HepG2 (cell line): ENCODE data around the gene CTNNA2. TPM values are rescaled to one million over a fixed set of nuclear protein-coding genes. Genes with fewer than 3 reads are reported as not detected.

Experiments used
- ATAC-seq: fragments of 200-7000 bp; cut with Tn5 transposase; 3 replicates; pipeline ENCODE4 v1.9.1; 2020; ENCODE audit warnings: mild to moderate bottlenecking, moderate library complexity
- BruUV-seq: library from RNA; stranded (reverse); fragments of 400-500 nt; replicated peaks from 2 replicates; lab custom pipeline; 2021; lab: Mats Ljungman, UMichigan
- CTCF ChIA-PET: fragments of 300-600 bp; formaldehyde crosslinking; extraction: SDS; loops from one replicate; lab custom pipeline; 2021; ENCODE audit warnings: low total read pairs, inconsistent platforms, low intra/inter-chr PET ratio; lab: Yijun Ruan, JAX
- POLR2A ChIA-PET: fragments of 350-600 bp; sonication (Branson Sonifier 250); formaldehyde crosslinking; loops from one replicate; lab custom pipeline; 2020; ENCODE audit warnings: antibody characterized with exemption, inconsistent platforms; lab: Yijun Ruan, JAX
- DNase-seq: peaks from one replicate; pipeline ENCODE4 v3.0.0-alpha.2; 2015; ENCODE audit warnings: low spot score
- FAIRE-seq: peaks from 3 replicates; lab custom pipeline; 2011; peaks lifted over from hg19 to GRCh38; lab: Jason Lieb, UNC
- H2AFZ ChIP-seq: one replicate; pipeline ENCODE4 v1.6.1; 2011; ENCODE audit warnings: low read length, inconsistent platforms
- H3K27ac ChIP-seq: fragments of 300-600 bp; 3 replicates; pipeline ENCODE4 v1.8.0; 2011; ENCODE audit warnings: mixed run types, mild to moderate bottlenecking, mixed read lengths, low read length, inconsistent platforms; ENCODE audit not compliant: insufficient read depth; ENCODE audit errors: extremely low read length
- H3K27me3 ChIP-seq, 2 experiments: fragments of 200-600 bp in 1 of 2; 2 replicates in 1 of 2; 3 replicates in 1 of 2; pipeline versions ENCODE4 v1.6.0 to v1.8.0; 2011; ENCODE audit warnings: low read length in 2 of 2, mild to moderate bottlenecking in 2 of 2, moderate library complexity in 2 of 2, inconsistent platforms in 1 of 2; ENCODE audit not compliant: insufficient read depth in 2 of 2, control insufficient read depth in 1 of 2
- H3K36me3 ChIP-seq, 2 experiments: fragments of 200-600 bp in 1 of 2; replicated peaks in 1 of 2; 2 replicates in 1 of 2; 3 replicates in 1 of 2; pipeline versions ENCODE4 v1.5.1 to v1.8.0; 2011; ENCODE audit warnings: low read length in 2 of 2, inconsistent platforms in 1 of 2; ENCODE audit not compliant: insufficient read depth in 2 of 2, control insufficient read depth in 1 of 2
- H3K4me1 ChIP-seq: 2 replicates; pipeline ENCODE4 v1.5.1; 2012; ENCODE audit warnings: low read length, inconsistent platforms; ENCODE audit not compliant: insufficient read depth
- H3K4me2 ChIP-seq: 2 replicates; pipeline ENCODE4 v1.6.0; 2011; ENCODE audit warnings: low read depth, low read length, inconsistent platforms
- H3K4me3 ChIP-seq, 3 experiments: fragments of 200-600 bp in 1 of 3; sonication (generic), shearing (Covaris generic) in 1 of 3; replicated peaks in 1 of 3; 2 replicates each; pipeline ENCODE4 v1.5.1; 2011 to 2016; ENCODE audit warnings: low read length in 3 of 3, inconsistent platforms in 2 of 3, low read depth in 2 of 3, mild to moderate bottlenecking in 2 of 3, control low read depth in 1 of 3, mixed read lengths in 1 of 3; ENCODE audit not compliant: insufficient read depth in 1 of 3
- H3K79me2 ChIP-seq: one replicate; pipeline ENCODE4 v1.6.1; 2011; ENCODE audit warnings: low read length, inconsistent platforms; ENCODE audit not compliant: insufficient read depth
- H3K9ac ChIP-seq: 2 replicates; pipeline ENCODE4 v1.6.0; 2011; ENCODE audit warnings: mild to moderate bottlenecking, low read depth, low read length, inconsistent platforms; ENCODE audit not compliant: insufficient read depth
- H3K9me3 ChIP-seq: 2 replicates; pipeline ENCODE4 v1.5.1; 2012; ENCODE audit warnings: mild to moderate bottlenecking, low read length
- H4K20me1 ChIP-seq: 2 replicates; pipeline ENCODE4 v1.6.0; 2011; ENCODE audit warnings: inconsistent platforms, mild to moderate bottlenecking, low read length, moderate library complexity; ENCODE audit not compliant: insufficient read depth
- MAFF ChIP-seq: IDR thresholded peaks from 2 replicates; pipeline ENCODE4 v1.6.1; 2011; ENCODE audit warnings: low read depth, low read length, improper control_type of control experiment
- MAFK ChIP-seq, 2 experiments: IDR thresholded peaks in 1 of 2; conservative IDR thresholded peaks in 1 of 2; 2 replicates each; pipeline ENCODE4 v1.6.1; 2011; ENCODE audit warnings: improper control_type of control experiment in 2 of 2, low read length in 2 of 2
- NFE2L2 ChIP-seq: fragments of 150-350 bp; IDR thresholded peaks from 2 replicates; pipeline ENCODE4 v1.6.1; 2014; ENCODE audit warnings: low read length
- WGBS: methylation state at CpG from one replicate; pipeline ENCODE4 v1.1.6; 2017; ENCODE audit warnings: low lambda C conversion rate; 5-methylcytosine and 5-hydroxymethylcytosine counted together
- in situ Hi-C: cut with HindIII; loops from 2 replicates; pipeline ENCODE4 v1.10.0; 2017; ENCODE audit warnings: low pct_unique_long_range_greater_than_20kb; ENCODE audit not compliant: extremely low pct_ligation_motif_present
- intact Hi-C: fragments of 100-400 bp; cut with micrococcal nuclease; formaldehyde crosslinking; loops from one replicate; pipeline ENCODE4 v1.10.0; 2022; ENCODE audit not compliant: unreplicated experiment
- polyA plus RNA-seq, 8 experiments: library from polyadenylated mRNA; depleted of rRNA in 3 of 8; stranded (reverse) in 7 of 8; unstranded in 1 of 8; fragments of >200 nt; fragmentation: Illumina TruSeq in 4 of 8; extraction: Trizol in 4 of 8; gene quantifications; 2 replicates each; pipeline versions ENCODE4 v1.2.1 to v1.2.3, GENCODE V29; 2011 to 2016; ENCODE audit warnings: low read depth in 4 of 8, missing spikeins in 1 of 8, mixed read lengths in 1 of 8; ENCODE audit not compliant: insufficient read depth in 1 of 8
- total RNA-seq, 5 experiments: library from RNA; depleted of rRNA; stranded (reverse); fragments of >200 nt; fragmentation: Illumina TruSeq; extraction: Trizol; gene quantifications; 2 replicates each; pipeline ENCODE4 v1.2.3, GENCODE V29; 2016; ENCODE audit warnings: low read depth in 1 of 5
- TF ChIP-seq, protein P1 (sequence below): sonication (generic); formaldehyde crosslinking; IDR thresholded peaks from 2 replicates; pipeline ENCODE4 v1.8.1; 2023; ENCODE audit warnings: mild to moderate bottlenecking, inconsistent platforms, moderate library complexity, missing genetic modification reagents, borderline replicate concordance
- TF ChIP-seq, protein P2 (sequence below): IDR thresholded peaks from 2 replicates; pipeline ENCODE4 v1.6.1; 2016

Gene CTNNA2
- total and polyA plus RNA-seq, 2 of the 13 experiments (the other 11 are each of a cell fraction or from before 2014, with no cell fraction given) = not detected

GRCh38 chr2:80022018-80022417, 509.2 kb downstream of the CTNNA2 start:
- ChIA-PET POLR2A (no interaction called here), CTCF (no interaction called here)
- Histone ChIP-seq H3K4me2 (no peak overlapping the region), H3K79me2 (no peaks in the 10 kb centered on the region), H3K36me3 (no peaks in the 10 kb centered on the region), H2AFZ (no peak overlapping the region), H4K20me1 (no peaks in the 10 kb centered on the region), H3K9me3 (no peaks in the 10 kb centered on the region), H3K27ac (no peak overlapping the region), H3K4me1 (peaks cover 10% of the 10 kb centered on the region), H3K27me3 (no peaks in the 10 kb centered on the region), H3K9ac (no peak overlapping the region), H3K4me3 (no peak overlapping the region)
- ATAC-seq (no peak), DNase-seq (no peak), FAIRE-seq (no peak)
- TF ChIP-seq MAFK (conservative IDR thresholded peaks at IDR 0.05 in 1 of 2, IDR thresholded peaks at IDR 0.05 in 1 of 2; ENCODE audit: low read length in 2 of 2) (peak; percentile 87 to 93), NFE2L2 (peak; percentile 27; the same call in 1 of the 2 replicates), MAFF (peak; percentile 85)
- TF ChIP-seq, protein P1, sequence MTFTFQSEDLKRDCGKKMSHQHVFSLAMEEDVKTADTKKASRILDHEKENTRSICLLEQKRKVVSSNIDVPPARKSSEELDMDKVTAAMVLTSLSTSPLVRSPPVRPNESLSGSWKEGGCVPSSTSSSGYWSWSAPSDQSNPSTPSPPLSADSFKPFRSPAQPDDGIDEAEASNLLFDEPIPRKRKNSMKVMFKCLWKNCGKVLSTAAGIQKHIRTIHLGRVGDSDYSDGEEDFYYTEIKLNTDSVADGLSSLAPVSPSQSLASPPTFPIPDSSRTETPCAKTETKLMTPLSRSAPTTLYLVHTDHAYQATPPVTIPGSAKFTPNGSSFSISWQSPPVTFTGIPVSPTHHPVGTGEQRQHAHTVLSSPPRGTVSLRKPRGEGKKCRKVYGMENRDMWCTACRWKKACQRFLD (CRISPR knock-in tag) = no peak
- TF ChIP-seq, protein P2, sequence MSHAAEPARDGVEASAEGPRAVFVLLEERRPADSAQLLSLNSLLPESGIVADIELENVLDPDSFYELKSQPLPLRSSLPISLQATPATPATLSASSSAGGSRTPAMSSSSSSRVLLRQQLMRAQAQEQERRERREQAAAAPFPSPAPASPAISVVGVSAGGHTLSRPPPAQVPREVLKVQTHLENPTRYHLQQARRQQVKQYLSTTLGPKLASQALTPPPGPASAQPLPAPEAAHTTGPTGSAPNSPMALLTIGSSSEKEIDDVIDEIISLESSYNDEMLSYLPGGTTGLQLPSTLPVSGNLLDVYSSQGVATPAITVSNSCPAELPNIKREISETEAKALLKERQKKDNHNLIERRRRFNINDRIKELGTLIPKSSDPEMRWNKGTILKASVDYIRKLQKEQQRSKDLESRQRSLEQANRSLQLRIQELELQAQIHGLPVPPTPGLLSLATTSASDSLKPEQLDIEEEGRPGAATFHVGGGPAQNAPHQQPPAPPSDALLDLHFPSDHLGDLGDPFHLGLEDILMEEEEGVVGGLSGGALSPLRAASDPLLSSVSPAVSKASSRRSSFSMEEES (CRISPR knock-in tag) = no peak
- intact Hi-C loops (no loop called here), in situ Hi-C loops (no loop called here)
- BruUV-seq = no TSS peak
- 43% methylated on average over 2 of the region's 2 CpGs for WGBS
